ENCODE measurements around the gene GSG1. TPM values are rescaled to one million over a fixed set of nuclear protein-coding genes. Genes with fewer than 3 reads are reported as not detected.

Gene GSG1
- total RNA-seq, 1 donor from 2014 or later, result 0.23 TPM

GRCh38 chr12:13094367-13094766, 9.1 kb downstream of the GSG1 start:
- no peaks in the 10 kb centered on the region for H3K36me3 Mint-ChIP-seq (ENCODE audit: low read depth, unreplicated experiment)
- Histone ChIP-seq H3K4me1 (ENCODE audit: insufficient read depth, low read length) (peaks cover 36% of the 10 kb centered on the region), H3K9me3 (ENCODE audit: insufficient read depth, low read depth, low read length) (no peaks in the 10 kb centered on the region), H3K27ac (ENCODE audit: low read depth, low read length) (peak overlapping the region; percentile 62), H3K79me2 (ENCODE audit: insufficient read depth, low read length) (no peaks in the 10 kb centered on the region), H3K4me2 (ENCODE audit: low read length) (peak overlapping the region; percentile 54), H2AFZ (ENCODE audit: low read depth, low read length) (no peak overlapping the region), H3K27me3 (ENCODE audit: insufficient read depth, low read length) (no peaks in the 10 kb centered on the region), H3K9ac (ENCODE audit: low read length) (peak overlapping the region; percentile 11), H3K36me3 (ENCODE audit: insufficient read depth, low read length) (no peaks in the 10 kb centered on the region), H4K20me1 (ENCODE audit: insufficient read depth, low read length) (no peaks in the 10 kb centered on the region), H3K4me3 (ENCODE audit: insufficient read depth, low read depth, low read length) (no peak overlapping the region)
- H3K27me3 Mint-ChIP-seq (ENCODE audit: low read depth, unreplicated experiment), result no peaks in the 10 kb centered on the region
- DNase-seq (ENCODE audit: low read depth), result peak; percentile 62
- H3K4me3 Mint-ChIP-seq (ENCODE audit: unreplicated experiment), result no peak overlapping the region
- TF ChIP-seq CTCF (IDR thresholded peaks at IDR 0.05; ENCODE audit: insufficient read depth, low read depth, low read length), result no peak
- TF ChIP-seq EZH2 (IDR thresholded peaks at IDR 0.05; ENCODE audit: insufficient read depth, low read length), result no peak
- no peaks in the 10 kb centered on the region for H3K9me3 Mint-ChIP-seq (ENCODE audit: unreplicated experiment)
- FAIRE-seq, result peak; percentile 66
- H3K27ac Mint-ChIP-seq (ENCODE audit: unreplicated experiment), result no peak overlapping the region
- peaks cover 37% of the 10 kb centered on the region for H3K4me1 Mint-ChIP-seq (ENCODE audit: low read depth, unreplicated experiment)

- Histone ChIP-seq H4K20me1 (ENCODE audit: insufficient read depth, low read length) (no peaks in the 10 kb centered on the region), H3K36me3 (ENCODE audit: insufficient read depth, low read length) (no peaks in the 10 kb centered on the region), H3K4me2 (ENCODE audit: low read length) (peak overlapping the region; percentile 54), H3K79me2 (ENCODE audit: insufficient read depth, low read length) (no peaks in the 10 kb centered on the region), H3K9ac (ENCODE audit: low read length) (peak overlapping the region; percentile 11), H3K27me3 (ENCODE audit: insufficient read depth, low read length) (no peaks in the 10 kb centered on the region), H3K4me3 (ENCODE audit: insufficient read depth, low read depth, low read length) (no peak overlapping the region), H3K4me1 (ENCODE audit: insufficient read depth, low read length) (peaks cover 30% of the 10 kb centered on the region), H2AFZ (ENCODE audit: low read depth, low read length) (no peak overlapping the region), H3K9me3 (ENCODE audit: insufficient read depth, low read depth, low read length) (no peaks in the 10 kb centered on the region), H3K27ac (ENCODE audit: low read depth, low read length) (peak overlapping the region; percentile 62)
- no peak for TF ChIP-seq CTCF (IDR thresholded peaks at IDR 0.05; ENCODE audit: insufficient read depth, low read depth, low read length)
- Mint-ChIP-seq H3K36me3 (ENCODE audit: low read depth, unreplicated experiment) (no peaks in the 10 kb centered on the region), H3K4me3 (ENCODE audit: unreplicated experiment) (no peak overlapping the region), H3K4me1 (ENCODE audit: low read depth, unreplicated experiment) (peaks cover 31% of the 10 kb centered on the region), H3K9me3 (ENCODE audit: unreplicated experiment) (no peaks in the 10 kb centered on the region), H3K27ac (ENCODE audit: unreplicated experiment) (no peak overlapping the region), H3K27me3 (ENCODE audit: low read depth, unreplicated experiment) (peaks cover 1% of the 10 kb centered on the region)
- DNase-seq (ENCODE audit: low read depth) (peak; percentile 57), FAIRE-seq (no peak)
These were observed 9.6 kb downstream of the GSG1 start for GRCh38 chr12:13093848-13094220.

GRCh38 chr12:13093191-13093847, 10.1 kb downstream of the GSG1 start:
- Histone ChIP-seq H3K27ac (ENCODE audit: low read depth, low read length) (peak overlapping the region; percentile 62), H3K9me3 (ENCODE audit: insufficient read depth, low read depth, low read length) (no peaks in the 10 kb centered on the region), H3K9ac (ENCODE audit: low read length) (peak overlapping the region; percentile 11), H3K27me3 (ENCODE audit: insufficient read depth, low read length) (no peaks in the 10 kb centered on the region), H3K4me2 (ENCODE audit: low read length) (peak overlapping the region; percentile 54), H2AFZ (ENCODE audit: low read depth, low read length) (peak overlapping the region; percentile 63), H3K4me3 (ENCODE audit: insufficient read depth, low read depth, low read length) (no peak overlapping the region), H3K79me2 (ENCODE audit: insufficient read depth, low read length) (no peaks in the 10 kb centered on the region), H3K36me3 (ENCODE audit: insufficient read depth, low read length) (no peaks in the 10 kb centered on the region), H3K4me1 (ENCODE audit: insufficient read depth, low read length) (peaks cover 25% of the 10 kb centered on the region), H4K20me1 (ENCODE audit: insufficient read depth, low read length) (no peaks in the 10 kb centered on the region)
- FAIRE-seq (no peak), DNase-seq (ENCODE audit: low read depth) (peak; percentile 53)
- no peaks in the 10 kb centered on the region for H3K36me3 Mint-ChIP-seq (ENCODE audit: low read depth, unreplicated experiment)
- no peak for TF ChIP-seq CTCF (IDR thresholded peaks at IDR 0.05; ENCODE audit: insufficient read depth, low read depth, low read length)
- TF ChIP-seq EZH2 (IDR thresholded peaks at IDR 0.05; ENCODE audit: insufficient read depth, low read length), result no peak
- H3K27me3 Mint-ChIP-seq (ENCODE audit: low read depth, unreplicated experiment), result peaks cover 5% of the 10 kb centered on the region
- no peak overlapping the region for H3K27ac Mint-ChIP-seq (ENCODE audit: unreplicated experiment)
- H3K9me3 Mint-ChIP-seq (ENCODE audit: unreplicated experiment), result no peaks in the 10 kb centered on the region
- H3K4me3 Mint-ChIP-seq (ENCODE audit: unreplicated experiment), result no peak overlapping the region
- H3K4me1 Mint-ChIP-seq (ENCODE audit: low read depth, unreplicated experiment), result peaks cover 26% of the 10 kb centered on the region
